HEK293 (cell line): Measurements from ENCODE around the gene DCLRE1C.

Source experiments
- CTCF ChIA-PET: fragments of 350-600 bp; formaldehyde crosslinking; extraction: SDS; loops from one replicate; lab custom pipeline; 2021; ENCODE audit warnings: antibody characterized with exemption; lab: Yijun Ruan, JAX
- POLR2A ChIA-PET: fragments of 300-600 bp; formaldehyde crosslinking; extraction: SDS; loops from one replicate; lab custom pipeline; 2020; ENCODE audit warnings: antibody characterized with exemption, inconsistent platforms; lab: Yijun Ruan, JAX
- H3K27ac ChIP-seq: fragments of 200-500 bp; sonication (Bioruptor generic); 2 replicates; pipeline ENCODE4 v1.5.1; 2014; ENCODE audit warnings: low read depth, low read length, control low read depth, inconsistent platforms; ENCODE audit errors: extremely low read depth
- H3K36me3 ChIP-seq, 2 experiments: fragments of 200-500 bp in 1 of 2; sonication (Bioruptor generic) in 1 of 2; 1 replicate in 1 of 2; 2 replicates in 1 of 2; pipeline ENCODE4 v1.5.1; 2014 to 2017; ENCODE audit warnings: inconsistent platforms in 2 of 2, low read length in 2 of 2; ENCODE audit not compliant: control insufficient read depth in 2 of 2, insufficient read depth in 1 of 2
- H3K4me1 ChIP-seq: fragments of 200-500 bp; sonication (Bioruptor generic); 2 replicates; pipeline ENCODE4 v1.5.1; 2014; ENCODE audit warnings: mild to moderate bottlenecking, low read length, inconsistent platforms; ENCODE audit not compliant: control insufficient read depth, insufficient read depth
- H3K4me3 ChIP-seq: 2 replicates; pipeline ENCODE4 v1.5.1; 2011; ENCODE audit warnings: low read depth, mild to moderate bottlenecking, control low read depth, low read length, moderate library complexity
- H3K9me3 ChIP-seq: fragments of 200-500 bp; sonication (Bioruptor generic); 2 replicates; pipeline ENCODE4 v1.5.1; 2014; ENCODE audit warnings: low read depth, low read length, inconsistent platforms; ENCODE audit not compliant: control insufficient read depth, insufficient read depth
- FEZF1 ChIP-seq: fragments of 450-650 bp; formaldehyde crosslinking; IDR thresholded peaks from 2 replicates; pipeline ENCODE4 v1.5.1; 2016; ENCODE audit warnings: missing biosample characterization, missing genetic modification characterization
- IKZF3 ChIP-seq: fragments of 450-650 bp; IDR thresholded peaks from 2 replicates; pipeline ENCODE4 v1.5.0; 2018; ENCODE audit warnings: missing biosample characterization, mild to moderate bottlenecking, missing genetic modification characterization, moderate library complexity
- KLF1 ChIP-seq: fragments of 450-650 bp; formaldehyde crosslinking; IDR thresholded peaks from 2 replicates; pipeline ENCODE4 v1.5.1; 2016; ENCODE audit warnings: missing biosample characterization, missing genetic modification characterization
- KLF9 ChIP-seq: fragments of 450-650 bp; formaldehyde crosslinking; IDR thresholded peaks from 2 replicates; pipeline ENCODE4 v1.5.1; 2016; ENCODE audit warnings: missing biosample characterization, missing genetic modification characterization, low read depth
- MEIS1 ChIP-seq: sonication (generic); formaldehyde crosslinking; IDR thresholded peaks from 2 replicates; pipeline ENCODE4 v1.8.1; 2022; ENCODE audit warnings: missing genetic modification reagents, mild to moderate bottlenecking, borderline replicate concordance
- PRDM1 ChIP-seq: fragments of 450-650 bp; formaldehyde crosslinking; IDR thresholded peaks from 2 replicates; pipeline ENCODE4; 2016; ENCODE audit warnings: missing biosample characterization, missing genetic modification characterization
- WT1 ChIP-seq: fragments of 450-650 bp; formaldehyde crosslinking; IDR thresholded peaks from 2 replicates; pipeline ENCODE4 v1.5.1; 2016; ENCODE audit warnings: missing biosample characterization, missing genetic modification characterization
- ZBTB8A ChIP-seq: fragments of 450-650 bp; formaldehyde crosslinking; IDR thresholded peaks from 2 replicates; pipeline ENCODE4 v1.5.1; 2016; ENCODE audit warnings: missing biosample characterization, missing genetic modification characterization
- ZFP3 ChIP-seq: fragments of 450-650 bp; formaldehyde crosslinking; IDR thresholded peaks from 2 replicates; pipeline ENCODE4 v1.5.1; 2016; ENCODE audit warnings: low read depth, missing biosample characterization, missing genetic modification characterization
- ZNF10 ChIP-seq: fragments of 450-650 bp; formaldehyde crosslinking; IDR thresholded peaks from 2 replicates; pipeline ENCODE4 v1.5.1; 2017; ENCODE audit warnings: missing biosample characterization, missing genetic modification characterization
- ZNF112 ChIP-seq: fragments of 450-650 bp; formaldehyde crosslinking; IDR thresholded peaks from 2 replicates; pipeline ENCODE4 v1.5.0; 2017; ENCODE audit warnings: missing biosample characterization, missing genetic modification characterization
- ZNF146 ChIP-seq: fragments of 450-650 bp; formaldehyde crosslinking; IDR thresholded peaks from 2 replicates; pipeline ENCODE4 v1.5.1; 2016; ENCODE audit warnings: missing biosample characterization, missing genetic modification characterization
- ZNF184 ChIP-seq: fragments of 450-650 bp; IDR thresholded peaks from 2 replicates; pipeline ENCODE4 v1.5.1; 2018; ENCODE audit warnings: missing biosample characterization, mild to moderate bottlenecking, missing genetic modification characterization
- ZNF19 ChIP-seq: fragments of 450-650 bp; formaldehyde crosslinking; IDR thresholded peaks from 2 replicates; pipeline ENCODE4; 2016; ENCODE audit warnings: missing biosample characterization, missing genetic modification characterization, low read depth
- ZNF214 ChIP-seq: fragments of 450-650 bp; formaldehyde crosslinking; IDR thresholded peaks from 2 replicates; pipeline ENCODE4 v1.5.1; 2017; ENCODE audit warnings: missing biosample characterization, mild to moderate bottlenecking, missing genetic modification characterization, borderline replicate concordance
- ZNF223 ChIP-seq: fragments of 450-650 bp; formaldehyde crosslinking; IDR thresholded peaks from 2 replicates; pipeline ENCODE4 v1.5.1; 2016; ENCODE audit warnings: missing biosample characterization, missing genetic modification characterization
- ZNF324 ChIP-seq: fragments of 450-650 bp; formaldehyde crosslinking; IDR thresholded peaks from 2 replicates; pipeline ENCODE4 v1.5.1; 2016; ENCODE audit warnings: missing biosample characterization, missing genetic modification characterization
- ZNF335 ChIP-seq: fragments of 450-650 bp; formaldehyde crosslinking; conservative IDR thresholded peaks from 2 replicates; pipeline ENCODE4 v1.5.1; 2016; ENCODE audit warnings: missing biosample characterization, missing genetic modification characterization
- ZNF610 ChIP-seq: fragments of 450-650 bp; formaldehyde crosslinking; IDR thresholded peaks from 2 replicates; pipeline ENCODE4 v1.5.1; 2016; ENCODE audit warnings: missing biosample characterization, missing genetic modification characterization, borderline replicate concordance
- ZNF621 ChIP-seq: fragments of 450-650 bp; formaldehyde crosslinking; IDR thresholded peaks from 2 replicates; pipeline ENCODE4 v1.5.1; 2017; ENCODE audit warnings: missing biosample characterization, missing genetic modification characterization
- ZNF626 ChIP-seq: fragments of 450-650 bp; sonication (Bioruptor Pico); formaldehyde crosslinking; IDR thresholded peaks from 2 replicates; pipeline ENCODE4 v1.5.1; 2018; ENCODE audit warnings: missing biosample characterization, missing genetic modification characterization, inconsistent platforms
- ZNF776 ChIP-seq: fragments of 450-650 bp; formaldehyde crosslinking; IDR thresholded peaks from 2 replicates; pipeline ENCODE4 v1.5.0; 2017; ENCODE audit warnings: missing biosample characterization, missing genetic modification characterization, borderline replicate concordance
- ZNF777 ChIP-seq: fragments of 450-650 bp; formaldehyde crosslinking; IDR thresholded peaks from 2 replicates; pipeline ENCODE4 v1.5.1; 2017; ENCODE audit warnings: missing biosample characterization, missing genetic modification characterization, borderline replicate concordance
- TF ChIP-seq, protein P1 (sequence below): fragments of 450-650 bp; formaldehyde crosslinking; IDR thresholded peaks from 2 replicates; pipeline ENCODE4 v1.5.1; 2016; ENCODE audit warnings: missing biosample characterization, missing genetic modification characterization
- TF ChIP-seq, protein P2 (sequence below): fragments of 450-650 bp; formaldehyde crosslinking; IDR thresholded peaks from 2 replicates; pipeline ENCODE4 v1.5.1; 2016; ENCODE audit warnings: missing biosample characterization, missing genetic modification characterization
- TF ChIP-seq, protein P3 (sequence below): fragments of 450-650 bp; formaldehyde crosslinking; IDR thresholded peaks from 2 replicates; pipeline ENCODE4 v1.5.0; 2017; ENCODE audit warnings: missing biosample characterization, missing genetic modification characterization, borderline replicate concordance
- TF ChIP-seq, protein P4 (sequence below): fragments of 450-650 bp; formaldehyde crosslinking; IDR thresholded peaks from 2 replicates; pipeline ENCODE4 v1.5.1; 2017; ENCODE audit warnings: missing biosample characterization, missing genetic modification characterization

The DCLRE1C gene

DNA sequence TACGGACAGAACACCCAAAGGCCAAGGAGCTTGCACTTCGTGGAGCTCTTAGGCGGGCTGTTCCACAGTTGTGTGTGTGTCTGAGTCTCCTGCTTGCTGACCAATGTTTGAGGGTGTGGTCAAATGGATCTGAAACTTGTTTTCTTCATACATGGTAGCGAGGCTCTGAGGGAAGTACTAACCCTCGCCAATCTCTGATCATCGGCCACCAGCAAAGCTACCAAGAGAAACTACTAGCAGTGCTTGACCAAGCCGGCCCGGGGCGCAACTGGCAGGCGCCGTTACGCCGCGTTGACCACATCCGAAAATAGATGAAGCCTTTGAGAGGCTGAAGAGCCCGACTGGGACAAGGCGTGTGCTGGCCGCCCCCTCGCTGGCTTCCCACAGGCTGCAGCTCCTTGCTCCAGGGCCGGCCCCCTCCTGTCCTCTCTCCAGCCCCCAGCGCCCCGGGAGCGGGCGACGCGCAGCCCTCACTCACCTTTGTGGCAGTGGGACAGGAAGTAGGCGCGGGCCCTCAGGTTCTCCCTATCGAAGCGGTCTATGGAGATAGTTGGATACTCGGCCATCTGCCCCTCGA is 384 bp downstream of the DCLRE1C start (continued):
- TF ChIP-seq, protein P1, sequence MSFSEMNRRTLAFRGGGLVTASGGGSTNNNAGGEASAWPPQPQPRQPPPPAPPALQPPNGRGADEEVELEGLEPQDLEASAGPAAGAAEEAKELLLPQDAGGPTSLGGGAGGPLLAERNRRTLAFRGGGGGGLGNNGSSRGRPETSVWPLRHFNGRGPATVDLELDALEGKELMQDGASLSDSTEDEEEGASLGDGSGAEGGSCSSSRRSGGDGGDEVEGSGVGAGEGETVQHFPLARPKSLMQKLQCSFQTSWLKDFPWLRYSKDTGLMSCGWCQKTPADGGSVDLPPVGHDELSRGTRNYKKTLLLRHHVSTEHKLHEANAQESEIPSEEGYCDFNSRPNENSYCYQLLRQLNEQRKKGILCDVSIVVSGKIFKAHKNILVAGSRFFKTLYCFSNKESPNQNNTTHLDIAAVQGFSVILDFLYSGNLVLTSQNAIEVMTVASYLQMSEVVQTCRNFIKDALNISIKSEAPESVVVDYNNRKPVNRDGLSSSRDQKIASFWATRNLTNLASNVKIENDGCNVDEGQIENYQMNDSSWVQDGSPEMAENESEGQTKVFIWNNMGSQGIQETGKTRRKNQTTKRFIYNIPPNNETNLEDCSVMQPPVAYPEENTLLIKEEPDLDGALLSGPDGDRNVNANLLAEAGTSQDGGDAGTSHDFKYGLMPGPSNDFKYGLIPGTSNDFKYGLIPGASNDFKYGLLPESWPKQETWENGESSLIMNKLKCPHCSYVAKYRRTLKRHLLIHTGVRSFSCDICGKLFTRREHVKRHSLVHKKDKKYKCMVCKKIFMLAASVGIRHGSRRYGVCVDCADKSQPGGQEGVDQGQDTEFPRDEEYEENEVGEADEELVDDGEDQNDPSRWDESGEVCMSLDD, result peak; percentile 92; the same call in 1 of the 2 replicates

DNA sequence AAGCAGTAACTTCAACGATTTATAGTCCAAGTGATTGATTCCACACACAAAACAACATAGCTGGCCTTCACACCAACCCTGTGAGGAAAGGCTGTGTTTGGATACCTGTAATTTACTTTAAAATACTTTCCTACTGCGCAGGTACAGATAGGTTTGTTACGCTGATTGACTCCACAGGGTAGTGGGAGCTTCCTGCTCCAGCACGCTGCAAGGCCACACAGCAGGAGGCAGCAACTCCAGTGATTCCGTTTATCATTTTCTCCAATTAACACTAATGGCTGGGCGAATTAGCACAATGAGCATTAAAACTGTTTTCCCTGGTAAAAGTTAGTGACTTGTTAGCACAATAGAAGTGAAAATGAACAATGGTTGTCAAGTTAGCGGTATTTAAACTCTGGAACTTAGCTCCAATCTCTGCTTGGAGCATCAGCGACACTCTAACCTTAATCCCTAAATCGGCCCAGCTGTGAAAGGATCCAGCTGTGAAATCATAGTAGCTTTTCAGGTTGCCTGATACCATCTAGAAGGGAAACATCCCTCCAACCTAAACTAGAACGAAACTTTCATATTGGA is 959 bp downstream of the DCLRE1C start:
- ChIA-PET CTCF (interaction anchor here (1.0 to 1.6 kb wide), 3 partner anchors 19 to 153 kb away, joined by 3 to 4 read pairs (median 3); no protein-coding TSS in a partner anchor), POLR2A (interaction anchor here (0.8 to 2.2 kb wide), 7 partner anchors 19 to 154 kb away, joined by 3 to 19 read pairs (median 5); partner anchors contain the start of genes CDNF, HSPA14, MSANTD7 and RPP38)
- H3K27ac ChIP-seq, result peak overlapping the region; percentile 48; the same call in 1 of the 2 replicates
- H3K4me3 ChIP-seq, result peak overlapping the region; percentile 80
- H3K4me1 ChIP-seq, result 0 out of 2 replicates have a peak, but pooled peaks cover 2% of the 10 kb centered on the region
- peaks cover 7 to 14% of the 10 kb centered on the region in 2 experiments; a peak in 2 of 3 replicates for H3K36me3 ChIP-seq
- no peaks in the 10 kb centered on the region for H3K9me3 ChIP-seq
- TF ChIP-seq ZNF610 (tag by site-specific recombination) (no peak), ZFP3 (no peak), ZNF777 (tag by site-specific recombination) (no peak), ZNF324 (tag by site-specific recombination) (no peak), ZNF335 (tag by site-specific recombination) (peak; percentile 48; the same call in 1 of the 2 replicates), ZNF626 (tag by site-specific recombination) (no peak), ZNF10 (no peak), MEIS1 (CRISPR knock-in tag) (no peak), ZNF112 (tag by site-specific recombination) (no peak), WT1 (no peak), IKZF3 (tag by site-specific recombination) (0 out of 2 replicates have a peak, but pooled peaks have one; percentile 23), ZNF223 (no peak), FEZF1 (tag by site-specific recombination) (0 out of 2 replicates have a peak, but pooled peaks have one; percentile 14), ZNF621 (tag by site-specific recombination) (no peak), ZNF19 (tag by site-specific recombination) (no peak), ZNF184 (tag by site-specific recombination) (no peak), ZNF146 (tag by site-specific recombination) (no peak), ZNF214 (no peak), KLF9 (tag by site-specific recombination) (no peak), ZNF776 (tag by site-specific recombination) (no peak), KLF1 (tag by site-specific recombination) (no peak), ZBTB8A (tag by site-specific recombination) (no peak), PRDM1 (tag by site-specific recombination) (peak; percentile 84)
- TF ChIP-seq, protein P2, sequence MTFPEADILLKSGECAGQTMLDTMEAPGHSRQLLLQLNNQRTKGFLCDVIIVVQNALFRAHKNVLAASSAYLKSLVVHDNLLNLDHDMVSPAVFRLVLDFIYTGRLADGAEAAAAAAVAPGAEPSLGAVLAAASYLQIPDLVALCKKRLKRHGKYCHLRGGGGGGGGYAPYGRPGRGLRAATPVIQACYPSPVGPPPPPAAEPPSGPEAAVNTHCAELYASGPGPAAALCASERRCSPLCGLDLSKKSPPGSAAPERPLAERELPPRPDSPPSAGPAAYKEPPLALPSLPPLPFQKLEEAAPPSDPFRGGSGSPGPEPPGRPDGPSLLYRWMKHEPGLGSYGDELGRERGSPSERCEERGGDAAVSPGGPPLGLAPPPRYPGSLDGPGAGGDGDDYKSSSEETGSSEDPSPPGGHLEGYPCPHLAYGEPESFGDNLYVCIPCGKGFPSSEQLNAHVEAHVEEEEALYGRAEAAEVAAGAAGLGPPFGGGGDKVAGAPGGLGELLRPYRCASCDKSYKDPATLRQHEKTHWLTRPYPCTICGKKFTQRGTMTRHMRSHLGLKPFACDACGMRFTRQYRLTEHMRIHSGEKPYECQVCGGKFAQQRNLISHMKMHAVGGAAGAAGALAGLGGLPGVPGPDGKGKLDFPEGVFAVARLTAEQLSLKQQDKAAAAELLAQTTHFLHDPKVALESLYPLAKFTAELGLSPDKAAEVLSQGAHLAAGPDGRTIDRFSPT (tag by site-specific recombination), result no peak
- TF ChIP-seq, protein P3, sequence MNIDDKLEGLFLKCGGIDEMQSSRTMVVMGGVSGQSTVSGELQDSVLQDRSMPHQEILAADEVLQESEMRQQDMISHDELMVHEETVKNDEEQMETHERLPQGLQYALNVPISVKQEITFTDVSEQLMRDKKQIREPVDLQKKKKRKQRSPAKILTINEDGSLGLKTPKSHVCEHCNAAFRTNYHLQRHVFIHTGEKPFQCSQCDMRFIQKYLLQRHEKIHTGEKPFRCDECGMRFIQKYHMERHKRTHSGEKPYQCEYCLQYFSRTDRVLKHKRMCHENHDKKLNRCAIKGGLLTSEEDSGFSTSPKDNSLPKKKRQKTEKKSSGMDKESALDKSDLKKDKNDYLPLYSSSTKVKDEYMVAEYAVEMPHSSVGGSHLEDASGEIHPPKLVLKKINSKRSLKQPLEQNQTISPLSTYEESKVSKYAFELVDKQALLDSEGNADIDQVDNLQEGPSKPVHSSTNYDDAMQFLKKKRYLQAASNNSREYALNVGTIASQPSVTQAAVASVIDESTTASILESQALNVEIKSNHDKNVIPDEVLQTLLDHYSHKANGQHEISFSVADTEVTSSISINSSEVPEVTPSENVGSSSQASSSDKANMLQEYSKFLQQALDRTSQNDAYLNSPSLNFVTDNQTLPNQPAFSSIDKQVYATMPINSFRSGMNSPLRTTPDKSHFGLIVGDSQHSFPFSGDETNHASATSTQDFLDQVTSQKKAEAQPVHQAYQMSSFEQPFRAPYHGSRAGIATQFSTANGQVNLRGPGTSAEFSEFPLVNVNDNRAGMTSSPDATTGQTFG (tag by site-specific recombination), result no peak
- TF ChIP-seq, protein P4, sequence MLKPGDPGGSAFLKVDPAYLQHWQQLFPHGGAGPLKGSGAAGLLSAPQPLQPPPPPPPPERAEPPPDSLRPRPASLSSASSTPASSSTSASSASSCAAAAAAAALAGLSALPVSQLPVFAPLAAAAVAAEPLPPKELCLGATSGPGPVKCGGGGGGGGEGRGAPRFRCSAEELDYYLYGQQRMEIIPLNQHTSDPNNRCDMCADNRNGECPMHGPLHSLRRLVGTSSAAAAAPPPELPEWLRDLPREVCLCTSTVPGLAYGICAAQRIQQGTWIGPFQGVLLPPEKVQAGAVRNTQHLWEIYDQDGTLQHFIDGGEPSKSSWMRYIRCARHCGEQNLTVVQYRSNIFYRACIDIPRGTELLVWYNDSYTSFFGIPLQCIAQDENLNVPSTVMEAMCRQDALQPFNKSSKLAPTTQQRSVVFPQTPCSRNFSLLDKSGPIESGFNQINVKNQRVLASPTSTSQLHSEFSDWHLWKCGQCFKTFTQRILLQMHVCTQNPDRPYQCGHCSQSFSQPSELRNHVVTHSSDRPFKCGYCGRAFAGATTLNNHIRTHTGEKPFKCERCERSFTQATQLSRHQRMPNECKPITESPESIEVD (tag by site-specific recombination), result no peak
